HUDEP-2 (cell line): ENCODE measurements around the gene CSNK1E.

Experiments used
- DNase-seq, 76 experiments: peaks; one replicate each; lab custom pipeline; 2025; ENCODE audit not compliant: unreplicated experiment in 76 of 76; lab: John Stamatoyannopoulos, UW

CSNK1E gene

DNA sequence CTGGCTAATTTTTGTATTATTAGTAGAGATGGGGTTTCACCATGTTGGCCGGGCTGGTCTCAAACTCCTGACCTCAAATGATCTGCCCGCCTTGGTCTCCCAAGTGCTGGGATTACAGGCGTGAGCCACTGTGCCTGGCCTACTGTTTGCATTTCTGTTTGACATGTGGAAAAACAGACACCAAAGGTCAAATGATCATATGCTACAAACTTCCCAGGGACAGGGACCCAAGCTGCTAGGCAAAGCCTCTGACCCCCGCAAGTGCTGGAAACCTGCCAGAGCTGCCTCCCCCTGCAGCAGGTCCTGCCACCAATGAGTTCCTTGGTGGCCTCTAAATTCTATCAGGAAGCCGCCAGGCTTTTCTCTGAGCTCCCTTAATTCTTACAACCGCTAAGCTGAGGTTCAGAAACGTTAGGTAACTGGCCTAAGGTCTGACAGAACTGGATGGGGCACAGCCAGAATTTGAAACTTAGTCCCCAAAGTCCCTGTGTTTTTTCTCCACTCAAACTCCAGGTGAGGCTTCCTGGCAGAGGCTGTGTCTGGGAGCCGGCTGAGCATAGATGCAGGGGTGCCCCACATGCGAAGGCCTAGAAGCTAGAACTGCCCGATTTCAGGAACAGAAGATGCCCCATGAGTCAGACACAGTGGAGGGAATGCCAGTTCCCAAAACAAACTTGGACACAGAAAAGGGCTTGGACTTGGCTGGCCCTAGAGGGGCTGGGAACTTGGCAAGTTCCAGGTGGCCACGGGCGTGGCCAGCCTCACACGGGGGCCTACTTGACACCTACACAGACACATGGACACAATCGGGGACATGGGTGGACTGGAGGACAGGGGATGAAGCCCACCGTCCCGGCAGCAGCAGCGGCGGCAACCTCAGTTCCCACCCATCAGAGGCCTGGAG, 7.4 kb downstream of the CSNK1E start:
- DNase-seq: no peak

- no peak for DNase-seq
Measured at GRCh38 chr22:38308791-38309498, 8.3 kb downstream of the CSNK1E start.

- DNase-seq: no peak
Measured at GRCh38 chr22:38305471-38306448, 11.5 kb downstream of the CSNK1E start.

DNA sequence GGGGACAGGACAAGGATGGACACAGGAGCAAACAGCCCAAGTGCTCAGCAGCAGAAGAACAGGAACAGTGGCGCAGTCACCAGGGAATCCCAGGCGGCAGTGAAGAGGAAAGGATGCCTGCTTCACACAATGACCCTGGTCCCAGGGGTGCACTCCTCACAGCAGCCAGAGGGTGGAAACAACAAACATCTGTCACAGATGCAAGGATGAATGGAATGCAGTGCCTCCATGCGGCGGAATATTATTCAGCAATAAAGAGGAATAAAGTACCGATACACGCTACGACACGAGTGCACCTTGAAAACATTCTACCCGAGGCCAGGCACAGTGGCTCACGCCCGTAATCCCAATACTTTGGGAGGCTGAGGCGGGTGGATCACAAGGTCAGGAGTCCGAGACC, 12.7 kb downstream of the CSNK1E start:
- DNase-seq: no peak

DNA sequence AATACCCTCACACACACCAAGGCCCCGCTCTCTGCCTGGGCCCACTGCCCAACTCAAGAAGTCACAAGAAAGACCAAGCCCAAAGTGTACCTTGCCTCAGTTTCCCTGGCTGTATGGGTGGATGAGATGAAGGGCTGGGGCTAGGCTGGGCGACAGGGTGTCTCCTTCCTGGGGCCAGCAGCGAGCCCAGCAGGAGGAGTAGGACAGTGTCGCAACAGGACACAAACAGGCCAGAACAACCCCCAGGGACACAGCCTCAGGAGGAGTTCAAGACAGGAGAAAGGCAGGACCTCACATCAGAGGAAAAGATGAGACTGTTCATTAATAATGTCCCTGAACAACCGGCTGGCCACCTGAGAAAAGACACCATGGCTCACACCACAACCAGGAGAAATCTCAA, 13.3 kb downstream of the CSNK1E start:
- no peak for DNase-seq

DNA sequence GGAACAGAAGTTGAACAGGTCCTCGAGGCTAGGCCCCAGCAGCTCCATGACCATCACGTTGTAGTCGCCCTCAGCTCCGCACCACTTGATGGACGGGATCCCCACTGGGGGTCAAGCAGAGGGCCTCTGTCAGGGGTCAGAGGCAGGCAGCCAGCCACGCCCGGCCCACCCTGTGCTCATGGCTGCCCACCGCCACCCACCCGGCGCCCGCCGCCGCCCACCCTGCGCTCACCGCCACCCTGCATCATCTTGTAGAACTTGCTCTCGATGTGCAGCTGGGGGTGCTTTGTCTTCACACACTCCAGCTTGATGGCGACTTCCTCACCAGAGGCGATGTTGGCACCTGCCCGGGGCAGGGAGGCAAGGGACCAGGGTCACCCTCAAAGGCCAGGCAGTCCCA, 14.3 kb downstream of the CSNK1E start:
- no peak for DNase-seq

- DNase-seq: no peak
Measured at GRCh38 chr22:38300946-38301345, 16.3 kb downstream of the CSNK1E start.

GRCh38 chr22:38300197-38300945, 16.9 kb downstream of the CSNK1E start:
- no peak for DNase-seq

GRCh38 chr22:38299770-38300102, 17.5 kb downstream of the CSNK1E start:
- no peak for DNase-seq

GRCh38 chr22:38298312-38299005, 18.8 kb downstream of the CSNK1E start:
- peak in 10 of 76 experiments; percentile 3 to 22 (median 14) for DNase-seq

DNA sequence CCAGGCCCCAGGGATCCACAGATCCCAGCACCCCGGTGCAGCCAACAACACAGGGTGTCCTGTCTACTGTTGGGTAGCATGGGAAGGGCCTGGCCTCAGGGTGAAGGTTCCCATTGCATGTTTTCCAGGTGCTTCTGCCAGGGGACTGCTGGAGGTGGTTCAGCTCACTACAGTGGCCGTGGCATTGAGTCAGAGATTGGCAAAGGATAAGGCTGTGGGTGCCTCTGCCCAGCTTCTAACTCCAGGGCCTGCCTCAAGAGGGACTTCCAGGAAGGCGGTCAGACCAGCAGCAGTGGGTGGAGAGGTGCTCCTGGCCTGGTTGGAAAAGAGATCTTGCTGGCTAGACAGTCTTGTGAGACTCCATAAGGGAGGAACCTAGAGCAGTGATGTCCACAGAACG, 20.9 kb downstream of the CSNK1E start:
- no peak for DNase-seq

- no peak for DNase-seq
Measured at GRCh38 chr22:38295863-38296262, 21.4 kb downstream of the CSNK1E start.

GRCh38 chr22:38295339-38295738, 21.9 kb downstream of the CSNK1E start:
- DNase-seq: no peak

DNA sequence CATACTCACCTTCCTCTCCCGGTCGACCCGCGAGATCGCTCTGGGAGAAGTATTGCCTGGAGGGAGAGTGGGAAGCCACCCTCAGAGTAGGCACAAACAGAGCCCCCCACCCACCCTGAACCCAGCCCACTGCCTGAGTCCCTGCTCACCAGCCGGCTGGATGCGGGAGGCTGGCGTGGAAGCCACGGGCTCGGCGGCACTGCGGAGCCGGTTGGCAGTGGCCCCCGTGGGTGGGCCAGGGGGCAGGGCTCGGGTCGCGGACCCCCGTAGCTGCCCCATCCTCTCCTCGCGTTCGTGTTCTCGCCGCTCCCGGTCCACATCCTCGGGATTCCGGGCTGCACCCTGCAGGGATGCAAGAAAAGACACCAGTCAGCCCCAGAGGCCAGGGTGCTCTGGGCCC, 23.0 kb downstream of the CSNK1E start:
- no peak for DNase-seq

DNA sequence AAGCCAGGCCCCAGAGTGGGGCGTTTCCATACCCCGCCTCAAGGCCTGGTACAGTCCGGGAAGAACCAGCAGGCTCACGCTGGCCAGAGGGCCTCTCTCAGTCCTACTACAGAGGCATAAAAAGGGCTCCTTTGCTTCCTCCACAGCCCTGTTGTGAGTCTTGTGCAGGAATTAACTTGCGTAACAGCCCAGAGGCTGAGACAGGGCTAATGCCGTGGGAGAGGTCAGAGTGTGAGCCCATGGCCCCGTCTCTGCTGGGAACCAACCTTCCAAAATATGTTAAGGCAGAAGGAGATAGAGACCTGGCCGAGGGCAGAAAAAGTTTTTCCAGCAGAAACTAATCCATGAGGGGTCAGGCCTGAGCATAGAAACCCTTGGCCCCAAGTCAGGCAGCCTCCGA, 24.5 kb downstream of the CSNK1E start:
- no peak for DNase-seq

- DNase-seq: no peak
Measured at GRCh38 chr22:38291201-38291777, 25.9 kb downstream of the CSNK1E start.

DNA sequence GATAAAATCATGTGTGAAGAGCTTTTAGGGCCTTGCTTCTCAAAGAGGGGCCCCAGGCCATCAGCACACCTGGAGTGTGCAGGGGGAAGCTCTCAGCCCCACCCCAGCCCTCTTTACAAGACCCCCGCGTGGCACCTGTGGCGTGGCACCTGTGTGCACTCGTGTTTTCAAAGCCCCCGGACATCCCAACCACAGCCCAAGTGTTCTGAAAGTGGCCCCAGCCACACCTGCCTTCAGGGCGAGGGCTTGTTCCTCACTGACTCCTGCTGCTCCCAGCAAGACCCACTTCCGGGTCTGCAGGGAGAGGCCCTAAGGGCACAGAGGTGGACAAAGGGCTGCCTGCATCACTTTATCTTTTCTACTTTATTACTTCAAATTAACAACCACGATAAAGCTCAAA, 26.9 kb downstream of the CSNK1E start:
- DNase-seq: no peak

DNA sequence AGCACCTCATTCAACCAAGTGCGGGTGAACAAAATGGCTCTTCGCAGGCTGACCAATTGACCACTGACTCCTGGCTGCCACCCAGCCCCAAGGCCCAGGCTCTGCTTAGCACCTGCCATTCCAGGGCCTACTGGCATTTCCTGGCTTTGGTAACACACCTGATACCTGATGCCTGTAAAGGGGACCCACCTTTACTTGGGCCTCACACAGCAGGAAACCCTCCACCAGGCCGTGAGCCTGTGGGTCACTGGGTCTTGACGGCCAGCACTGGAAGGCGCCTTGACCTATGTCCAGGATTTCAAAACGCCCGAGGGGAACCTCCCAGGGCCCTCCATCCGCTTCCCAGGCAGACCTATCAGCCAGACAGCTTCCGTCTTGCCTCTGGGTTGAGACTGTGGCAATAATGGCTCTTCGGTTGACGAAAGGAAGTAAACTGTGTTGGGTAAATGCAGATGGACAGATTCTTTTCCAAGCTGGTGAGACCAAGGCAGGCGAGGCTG, 27.6 kb downstream of the CSNK1E start:
- no peak for DNase-seq
